ENCODE results near the gene RNF208.

DNA sequence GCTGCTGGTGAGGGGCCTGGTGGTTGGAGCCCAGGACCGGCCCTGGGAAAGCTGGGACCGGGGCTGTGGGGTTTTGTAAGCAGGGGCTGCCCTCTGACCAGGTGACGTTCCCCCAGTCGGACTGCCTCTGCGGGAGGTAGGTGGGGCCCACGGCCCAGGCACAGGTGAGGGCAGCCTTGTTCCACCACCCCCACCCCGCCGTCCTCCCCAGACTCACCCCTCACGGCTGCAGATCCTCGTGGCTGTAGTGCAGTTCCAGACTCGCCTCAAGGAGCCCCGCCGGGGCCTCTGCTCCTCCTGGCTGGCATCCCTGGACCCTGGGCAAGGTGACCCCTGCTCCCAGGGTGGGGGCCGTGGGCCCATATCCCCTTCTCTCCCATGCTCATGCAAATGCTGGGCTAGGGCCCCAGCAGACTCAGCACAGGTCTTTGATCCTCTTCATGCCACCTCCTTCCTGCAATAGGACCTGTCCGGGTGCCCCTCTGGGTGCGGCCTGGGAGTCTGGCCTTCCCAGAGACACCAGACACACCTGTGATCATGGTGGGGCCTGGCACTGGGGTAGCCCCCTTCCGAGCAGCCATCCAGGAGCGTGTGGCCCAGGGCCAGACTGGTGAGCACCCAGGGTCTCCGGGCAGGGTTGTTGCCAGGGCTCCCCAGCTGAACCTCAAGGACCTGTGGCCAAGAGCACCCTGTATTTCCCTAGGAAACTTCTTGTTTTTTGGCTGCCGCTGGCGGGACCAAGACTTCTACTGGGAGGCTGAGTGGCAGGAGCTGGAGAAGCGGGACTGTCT is 6.6 kb downstream of the RNF208 start:
- no peak for TF ChIP-seq TAF1 (IDR thresholded peaks at IDR 0.05; ENCODE audit: low read depth)
- TF ChIP-seq CREB1 (IDR thresholded peaks at IDR 0.05; ENCODE audit: low read depth): no peak
- TF ChIP-seq, protein P1, sequence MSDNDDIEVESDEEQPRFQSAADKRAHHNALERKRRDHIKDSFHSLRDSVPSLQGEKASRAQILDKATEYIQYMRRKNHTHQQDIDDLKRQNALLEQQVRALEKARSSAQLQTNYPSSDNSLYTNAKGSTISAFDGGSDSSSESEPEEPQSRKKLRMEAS (IDR thresholded peaks at IDR 0.05): no peak
- no peak for TF ChIP-seq YY1 (IDR thresholded peaks at IDR 0.05; ENCODE audit: low read depth)
- no peak for TF ChIP-seq EP300 (IDR thresholded peaks at IDR 0.05; ENCODE audit: borderline replicate concordance)
- TF ChIP-seq, protein P2, sequence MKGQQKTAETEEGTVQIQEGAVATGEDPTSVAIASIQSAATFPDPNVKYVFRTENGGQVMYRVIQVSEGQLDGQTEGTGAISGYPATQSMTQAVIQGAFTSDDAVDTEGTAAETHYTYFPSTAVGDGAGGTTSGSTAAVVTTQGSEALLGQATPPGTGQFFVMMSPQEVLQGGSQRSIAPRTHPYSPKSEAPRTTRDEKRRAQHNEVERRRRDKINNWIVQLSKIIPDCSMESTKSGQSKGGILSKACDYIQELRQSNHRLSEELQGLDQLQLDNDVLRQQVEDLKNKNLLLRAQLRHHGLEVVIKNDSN (IDR thresholded peaks at IDR 0.05): no peak
- no peak for TF ChIP-seq NFIC (IDR thresholded peaks at IDR 0.05)
- no peak for TF ChIP-seq CEBPB (IDR thresholded peaks at IDR 0.05)
- no peak for TF ChIP-seq RAD21 (IDR thresholded peaks at IDR 0.05; ENCODE audit: low read depth)
